Hepatocyte (in vitro differentiated cells): Measurements from ENCODE around the gene THOC1. TPM values are rescaled to one million over a fixed set of nuclear protein-coding genes. Genes with fewer than 3 reads are reported as not detected.

Experiments used
- DNase-seq: peaks from one replicate; pipeline ENCODE4 v3.0.0-alpha.2; 2016; ENCODE audit warnings: low spot score
- H2AFZ ChIP-seq: fragments of 200-600 bp; sonication (generic); 2 replicates; pipeline ENCODE4 v1.6.0; 2016; ENCODE audit warnings: antibody characterized with exemption, mild to moderate bottlenecking
- H3K27ac ChIP-seq: fragments of 200-600 bp; sonication (generic); 2 replicates; pipeline ENCODE4 v1.5.1; 2016; ENCODE audit warnings: mild to moderate bottlenecking
- H3K27me3 ChIP-seq: fragments of 200-600 bp; sonication (generic); 2 replicates; pipeline ENCODE4 v1.6.1; 2016
- H3K36me3 ChIP-seq: fragments of 200-600 bp; sonication (generic); replicated peaks from 2 replicates; pipeline ENCODE4 v1.5.1; 2016; ENCODE audit warnings: low read depth; ENCODE audit not compliant: insufficient read depth
- H3K4me1 ChIP-seq: fragments of 200-600 bp; sonication (generic); 2 replicates; pipeline ENCODE4 v1.5.1; 2016; ENCODE audit warnings: mild to moderate bottlenecking, moderate library complexity; ENCODE audit not compliant: insufficient read depth
- H3K4me2 ChIP-seq: fragments of 200-600 bp; sonication (generic); 2 replicates; pipeline ENCODE4 v1.6.0; 2016
- H3K4me3 ChIP-seq: fragments of 200-600 bp; sonication (generic); 2 replicates; pipeline ENCODE4 v1.5.1; 2016; ENCODE audit warnings: mild to moderate bottlenecking
- H3K79me2 ChIP-seq: fragments of 200-600 bp; sonication (generic); 2 replicates; pipeline ENCODE4 v1.6.0; 2017; ENCODE audit warnings: mild to moderate bottlenecking
- H3K9me2 ChIP-seq: fragments of 200-600 bp; sonication (generic); replicated peaks from 2 replicates; pipeline ENCODE4 v1.6.0; 2017; ENCODE audit warnings: mild to moderate bottlenecking; ENCODE audit not compliant: insufficient read depth
- H3K9me3 ChIP-seq: fragments of 200-600 bp; sonication (generic); 2 replicates; pipeline ENCODE4 v1.5.1; 2016; ENCODE audit warnings: low read depth, mild to moderate bottlenecking
- H4K20me1 ChIP-seq: fragments of 200-600 bp; sonication (generic); 2 replicates; pipeline ENCODE4 v1.6.0; 2016; ENCODE audit warnings: mild to moderate bottlenecking; ENCODE audit not compliant: insufficient read depth, poor library complexity, severe bottlenecking
- EZH2 ChIP-seq: fragments of 200-600 bp; sonication (generic); IDR thresholded peaks from 2 replicates; pipeline ENCODE4 v1.6.1; 2016; ENCODE audit warnings: antibody characterized with exemption, mild to moderate bottlenecking, borderline replicate concordance
- EZH2phosphoT487 ChIP-seq: fragments of 200-600 bp; sonication (generic); IDR thresholded peaks from one replicate; pipeline ENCODE4 v1.6.1; 2018; ENCODE audit warnings: antibody characterized with exemption, mild to moderate bottlenecking, low read depth, moderate library complexity; ENCODE audit not compliant: unreplicated experiment, severe bottlenecking
- WGBS: methylation state at CpG from one replicate; pipeline ENCODE4 v1.1.6; 2016; ENCODE audit warnings: low lambda C conversion rate; ENCODE audit errors: missing lambda C conversion rate; 5-methylcytosine and 5-hydroxymethylcytosine counted together
- polyA plus RNA-seq: library from polyadenylated mRNA; unstranded; fragments of >200 nt; fragmentation: Nextera tagmentation; extraction: Ambion mirVana; gene quantifications from 2 replicates; pipeline ENCODE4 v1.2.1, GENCODE V29; 2016
- total RNA-seq: library from RNA; depleted of rRNA; stranded (reverse); fragments of >200 nt; gene quantifications from 2 replicates; pipeline ENCODE4 v1.2.3, GENCODE V29; 2014
- TF ChIP-seq, protein P1 (sequence below): fragments of 200-600 bp; sonication (generic); IDR thresholded peaks from 2 replicates; pipeline ENCODE4 v1.5.1; 2016; ENCODE audit warnings: antibody characterized with exemption, mild to moderate bottlenecking; ENCODE audit not compliant: poor library complexity

THOC1 gene
- total and polyA plus RNA-seq, 2 experiments from 2014 or later: 28.9 to 50.3 TPM

DNA sequence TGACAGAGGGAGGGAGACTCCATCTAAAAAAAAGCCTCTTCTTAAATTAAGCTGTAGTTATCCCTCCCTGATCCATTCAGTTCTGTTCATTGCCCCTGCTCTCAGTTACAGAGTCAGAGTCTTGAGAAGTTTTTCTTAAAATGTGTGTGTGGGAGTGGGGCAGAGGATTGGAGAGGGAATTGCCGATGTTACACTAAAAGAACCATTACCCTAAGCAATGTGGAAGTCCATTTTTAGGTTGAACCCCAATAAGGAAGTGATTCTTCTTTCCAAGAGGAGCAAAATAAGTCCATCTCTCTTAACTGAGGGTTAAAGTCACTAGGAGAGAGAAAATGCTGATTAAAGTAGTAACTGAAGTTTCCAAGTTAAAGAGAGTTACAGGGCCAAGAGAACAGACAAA, 21.2 kb upstream of the THOC1 start:
- WGBS: 40% methylated on average over 1 of the region's 1 CpG
- TF ChIP-seq EZH2: no peak
- no peak for TF ChIP-seq EZH2phosphoT487
- TF ChIP-seq, protein P1, sequence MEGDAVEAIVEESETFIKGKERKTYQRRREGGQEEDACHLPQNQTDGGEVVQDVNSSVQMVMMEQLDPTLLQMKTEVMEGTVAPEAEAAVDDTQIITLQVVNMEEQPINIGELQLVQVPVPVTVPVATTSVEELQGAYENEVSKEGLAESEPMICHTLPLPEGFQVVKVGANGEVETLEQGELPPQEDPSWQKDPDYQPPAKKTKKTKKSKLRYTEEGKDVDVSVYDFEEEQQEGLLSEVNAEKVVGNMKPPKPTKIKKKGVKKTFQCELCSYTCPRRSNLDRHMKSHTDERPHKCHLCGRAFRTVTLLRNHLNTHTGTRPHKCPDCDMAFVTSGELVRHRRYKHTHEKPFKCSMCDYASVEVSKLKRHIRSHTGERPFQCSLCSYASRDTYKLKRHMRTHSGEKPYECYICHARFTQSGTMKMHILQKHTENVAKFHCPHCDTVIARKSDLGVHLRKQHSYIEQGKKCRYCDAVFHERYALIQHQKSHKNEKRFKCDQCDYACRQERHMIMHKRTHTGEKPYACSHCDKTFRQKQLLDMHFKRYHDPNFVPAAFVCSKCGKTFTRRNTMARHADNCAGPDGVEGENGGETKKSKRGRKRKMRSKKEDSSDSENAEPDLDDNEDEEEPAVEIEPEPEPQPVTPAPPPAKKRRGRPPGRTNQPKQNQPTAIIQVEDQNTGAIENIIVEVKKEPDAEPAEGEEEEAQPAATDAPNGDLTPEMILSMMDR: no peak
- Histone ChIP-seq H3K4me3 (no peak overlapping the region), H3K9me3 (no peaks in the 10 kb centered on the region), H2AFZ (no peak overlapping the region), H4K20me1 (no peaks in the 10 kb centered on the region), H3K27ac (no peak overlapping the region), H3K4me1 (no peaks in the 10 kb centered on the region), H3K36me3 (no peaks in the 10 kb centered on the region), H3K79me2 (no peaks in the 10 kb centered on the region), H3K9me2 (no peaks in the 10 kb centered on the region), H3K4me2 (no peak overlapping the region), H3K27me3 (no peaks in the 10 kb centered on the region)
- no peak for DNase-seq

DNA sequence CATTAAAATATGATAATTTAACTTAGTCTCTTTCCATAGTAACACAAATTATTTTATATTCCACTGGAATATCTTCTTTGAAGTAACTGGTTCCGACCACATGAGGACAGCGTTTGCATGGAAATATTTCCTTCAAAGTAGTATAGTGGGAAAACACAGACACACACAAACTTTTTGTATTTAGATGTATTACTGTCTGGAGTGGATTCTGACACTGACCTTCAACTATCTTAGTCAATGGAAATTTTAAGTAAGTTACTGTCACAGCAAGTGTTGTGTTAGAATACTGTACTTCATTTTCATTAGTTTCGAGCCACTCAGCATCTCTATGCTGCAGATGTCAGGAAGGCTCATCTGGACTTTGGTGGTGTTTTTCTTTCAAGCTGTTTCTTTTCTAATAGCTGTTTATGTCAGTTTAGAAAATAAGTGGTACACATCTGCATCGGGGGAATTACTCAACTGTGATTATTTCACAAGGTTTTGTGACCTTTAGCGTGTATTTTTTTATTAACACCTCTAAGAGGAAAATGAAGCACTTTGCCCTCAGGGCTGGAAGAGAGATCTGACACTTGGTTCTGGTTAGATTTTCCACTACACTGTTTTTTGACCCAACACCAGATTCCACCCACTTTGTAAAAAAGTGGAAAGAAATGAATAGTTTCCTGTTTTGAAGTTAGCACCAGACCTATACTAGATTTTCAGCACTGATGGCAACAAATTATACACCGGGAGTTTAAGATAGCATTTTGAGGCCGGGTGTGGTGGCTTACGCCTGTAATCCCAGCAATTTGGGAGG, 18.9 kb upstream of the THOC1 start:
- H3K36me3 ChIP-seq: no peaks in the 10 kb centered on the region
- H3K9me2 ChIP-seq: no peaks in the 10 kb centered on the region
- H2AFZ ChIP-seq: no peak overlapping the region
- no peaks in the 10 kb centered on the region for H3K4me1 ChIP-seq
- H3K27me3 ChIP-seq: no peaks in the 10 kb centered on the region
- DNase-seq: peak; percentile 50
- TF ChIP-seq EZH2phosphoT487: no peak
- TF ChIP-seq, protein P1: peak; percentile 65
- TF ChIP-seq EZH2: no peak
- H3K79me2 ChIP-seq: no peaks in the 10 kb centered on the region
- H3K9me3 ChIP-seq: no peaks in the 10 kb centered on the region
- H3K4me2 ChIP-seq: no peak overlapping the region
- no peaks in the 10 kb centered on the region for H4K20me1 ChIP-seq
- H3K27ac ChIP-seq: no peak overlapping the region
- 72% methylated on average over 8 of the region's 8 CpGs for WGBS
- no peak overlapping the region for H3K4me3 ChIP-seq

- Histone ChIP-seq H3K9me3 (no peaks in the 10 kb centered on the region), H3K4me2 (no peak overlapping the region), H2AFZ (no peak overlapping the region), H3K9me2 (no peaks in the 10 kb centered on the region), H4K20me1 (no peaks in the 10 kb centered on the region), H3K27ac (no peak overlapping the region), H3K4me3 (no peak overlapping the region), H3K79me2 (no peaks in the 10 kb centered on the region), H3K4me1 (no peaks in the 10 kb centered on the region), H3K27me3 (no peaks in the 10 kb centered on the region), H3K36me3 (no peaks in the 10 kb centered on the region)
- TF ChIP-seq, protein P1: no peak
- TF ChIP-seq EZH2phosphoT487 (no peak), EZH2 (no peak)
- 88% methylated on average over 6 of the region's 6 CpGs for WGBS
- DNase-seq: no peak
Measured at GRCh38 chr18:285817-286216, 18.0 kb upstream of the THOC1 start.
